Breast epithelium (tissue), 4 donors: ENCODE measurements around the gene OR2M5. TPM values are rescaled to one million over a fixed set of nuclear protein-coding genes. Genes with fewer than 3 reads are reported as not detected.

Experiments
- DNase-seq, 2 donors: peaks; one replicate each; pipeline ENCODE4 v3.0.0-alpha.2; 2019; ENCODE audit warnings: low spot score in 2 of 2
- H3K27ac ChIP-seq, 2 donors: fragments of 200-600 bp; sonication (generic) in 1 of 2; one replicate each; pipeline ENCODE4 v1.5.1; 2016 to 2019; ENCODE audit warnings: mild to moderate bottlenecking in 1 of 2
- H3K27me3 ChIP-seq, 2 donors: fragments of 200-600 bp; sonication (generic) in 1 of 2; one replicate each; pipeline versions ENCODE4 v1.5.1 to v1.6.0; 2017 to 2019; ENCODE audit warnings: control low read depth in 1 of 2, mild to moderate bottlenecking in 1 of 2
- H3K36me3 ChIP-seq: fragments of 200-600 bp; one replicate; pipeline ENCODE4 v1.5.1; 2019
- H3K4me1 ChIP-seq, 2 donors: fragments of 200-600 bp; sonication (generic); one replicate each; pipeline ENCODE4 v1.5.1; 2016 to 2019; ENCODE audit warnings: control low read depth in 1 of 2
- H3K4me3 ChIP-seq, 3 donors: fragments of 200-600 bp; sonication (generic); 1 replicate in 2 of 3; 2 replicates in 1 of 3; pipeline ENCODE4 v1.5.1; 2016 to 2019; ENCODE audit warnings: mild to moderate bottlenecking in 3 of 3, moderate library complexity in 2 of 3
- H3K9me3 ChIP-seq, 2 donors: fragments of 200-600 bp; sonication (generic) in 1 of 2; one replicate each; pipeline ENCODE4 v1.5.1; 2016 to 2019; ENCODE audit warnings: control low read depth in 1 of 2
- CTCF ChIP-seq, 3 donors: fragments of 450-650 bp; IDR thresholded peaks; one replicate each; pipeline ENCODE4 v1.5.1; 2016 to 2017; ENCODE audit warnings: antibody characterized with exemption in 3 of 3, mild to moderate bottlenecking in 3 of 3, moderate library complexity in 3 of 3
- POLR2A ChIP-seq: fragments of 450-650 bp; IDR thresholded peaks from one replicate; pipeline ENCODE4 v1.6.1; 2016; ENCODE audit warnings: antibody characterized with exemption, mild to moderate bottlenecking, moderate library complexity
- POLR2AphosphoS5 ChIP-seq, 3 donors: sonication (generic); formaldehyde crosslinking; IDR thresholded peaks; one replicate each; pipeline ENCODE4 v1.6.1; 2017; ENCODE audit warnings: antibody characterized with exemption in 3 of 3
- intact Hi-C: fragments of 100-400 bp; cut with DNase I; formaldehyde crosslinking; loops from one replicate; pipeline ENCODE4 v1.15.1; 2023; ENCODE audit warnings: low total_unique reads
- total RNA-seq, 3 donors: library from RNA; depleted of rRNA; stranded (reverse); fragments of >200 nt; gene quantifications; one replicate each; pipeline ENCODE4 v1.1.0, GENCODE V29; 2016

OR2M5 gene
- total RNA-seq, 3 donors from 2014 or later: not detected

GRCh38 chr1:248183996-248184395 is 39.0 kb downstream of the OR2M5 start:
- DNase-seq: no peak
- Histone ChIP-seq H3K9me3 (peaks cover 0 to 15% of the 10 kb centered on the region in 2 donors), H3K27ac (no peak overlapping the region), H3K36me3 (no peaks in the 10 kb centered on the region), H3K27me3 (no peaks in the 10 kb centered on the region), H3K4me1 (no peaks in the 10 kb centered on the region), H3K4me3 (no peak overlapping the region)
- intact Hi-C loops: no loop called here
- TF ChIP-seq POLR2AphosphoS5 (IDR thresholded peaks at IDR 0.05): no peak
- TF ChIP-seq CTCF (IDR thresholded peaks at IDR 0.05): no peak
- TF ChIP-seq POLR2A: no peak

GRCh38 chr1:248187363-248187762 is 42.4 kb downstream of the OR2M5 start:
- no peaks in the 10 kb centered on the region for H3K36me3 ChIP-seq
- no peak overlapping the region for H3K4me3 ChIP-seq
- intact Hi-C loops: no loop called here
- no peak overlapping the region for H3K27ac ChIP-seq
- TF ChIP-seq POLR2AphosphoS5 (IDR thresholded peaks at IDR 0.05): no peak
- no peak for TF ChIP-seq POLR2A
- no peak for TF ChIP-seq CTCF (IDR thresholded peaks at IDR 0.05)
- no peaks in the 10 kb centered on the region for H3K4me1 ChIP-seq
- H3K9me3 ChIP-seq: peaks cover 0 to 7% of the 10 kb centered on the region in 2 donors
- no peak for DNase-seq
- H3K27me3 ChIP-seq: no peaks in the 10 kb centered on the region

GRCh38 chr1:248189026-248189425 is 44.1 kb downstream of the OR2M5 start:
- no peak for TF ChIP-seq CTCF (IDR thresholded peaks at IDR 0.05)
- TF ChIP-seq POLR2AphosphoS5 (IDR thresholded peaks at IDR 0.05): no peak
- TF ChIP-seq POLR2A: no peak

GRCh38 chr1:248194117-248194516 is 49.2 kb downstream of the OR2M5 start:
- no peak for TF ChIP-seq POLR2A

More at GRCh38 chr1:248189026-248189425, 44.1 kb downstream of the OR2M5 start:
- Histone ChIP-seq H3K27ac (no peak overlapping the region), H3K27me3 (no peaks in the 10 kb centered on the region), H3K4me1 (no peaks in the 10 kb centered on the region), H3K9me3 (no peaks in the 10 kb centered on the region), H3K4me3 (no peak overlapping the region), H3K36me3 (no peaks in the 10 kb centered on the region)
- intact Hi-C loops: no loop called here
- DNase-seq: no peak

More at GRCh38 chr1:248194117-248194516, 49.2 kb downstream of the OR2M5 start:
- no peaks in the 10 kb centered on the region for H3K4me1 ChIP-seq
- intact Hi-C loops: no loop called here
- DNase-seq: no peak
- H3K36me3 ChIP-seq: no peaks in the 10 kb centered on the region
- H3K4me3 ChIP-seq: no peak overlapping the region
- no peak overlapping the region for H3K27ac ChIP-seq
- no peaks in the 10 kb centered on the region for H3K9me3 ChIP-seq
- no peaks in the 10 kb centered on the region for H3K27me3 ChIP-seq

Other genes starting within 250 kb of the OR2M5 start
- gene OR2W3, start 249.6 kb upstream of the OR2M5 start, total RNA-seq: 1 to 10 TPM in 1 of 3 donors, not detected in 2; 3.6 TPM
- not detected for gene OR2T8, start 224.9 kb upstream of the OR2M5 start, total RNA-seq
- gene OR2AJ1, start 220.3 kb upstream of the OR2M5 start, total RNA-seq: not detected
- 1 to 10 TPM in 1 of 3 donors, under 1 TPM in 1, not detected in 1; 0.73 to 1.3 TPM for gene OR2L8, start 196.3 kb upstream of the OR2M5 start, total RNA-seq
- under 1 TPM in 1 of 3 donors, not detected in 2; 0.44 TPM for gene OR2AK2, start 179.9 kb upstream of the OR2M5 start, total RNA-seq
- under 1 TPM in 2 of 3 donors, not detected in 1; 0.44 to 0.66 TPM for gene OR2L5, start 131.5 kb upstream of the OR2M5 start, total RNA-seq
- under 1 TPM in 2 of 3 donors, not detected in 1; 0.66 to 0.73 TPM for gene OR2L2, start 115.1 kb upstream of the OR2M5 start, total RNA-seq
- gene OR2L3, start 98.3 kb upstream of the OR2M5 start, total RNA-seq: under 1 TPM in 2 of 3 donors, not detected in 1; 0.15 to 0.33 TPM
- gene OR2L13, start 50.0 kb upstream of the OR2M5 start, total RNA-seq: under 1 TPM in 2 of 3 donors, not detected in 1; 0.29 to 0.33 TPM
- not detected for gene OR2M2, start 29.7 kb downstream of the OR2M5 start, total RNA-seq
- under 1 TPM in 2 of 3 donors, not detected in 1; under 0.01 to 0.29 TPM for gene OR2M3, start 52.1 kb downstream of the OR2M5 start, total RNA-seq
- under 1 TPM in 2 of 3 donors, not detected in 1; under 0.01 to 0.29 TPM for gene OR2M4, start 86.3 kb downstream of the OR2M5 start, total RNA-seq
- not detected for gene OR2T33, start 132.8 kb downstream of the OR2M5 start, total RNA-seq
- not detected for gene OR2T12, start 158.3 kb downstream of the OR2M5 start, total RNA-seq
- gene OR2M7, start 179.4 kb downstream of the OR2M5 start, total RNA-seq: not detected
- gene OR14C36, start 203.6 kb downstream of the OR2M5 start, total RNA-seq: not detected
- gene OR2T4, start 216.5 kb downstream of the OR2M5 start, total RNA-seq: not detected
- gene OR2T6, start 230.6 kb downstream of the OR2M5 start, total RNA-seq: not detected